ENCODE data around the gene POLR1G. TPM values are rescaled to one million over a fixed set of nuclear protein-coding genes. Genes with fewer than 3 reads are reported as not detected.
A peak's percentile ranks its signal among the peaks of the same experiment; 100 is the strongest.

POLR1G gene
- total and polyA plus RNA-seq, 9 of the 15 experiments (the other 6 are each of a cell fraction or from before 2014, with no cell fraction given): 3.0 to 50.1 (median 27.4) TPM

DNA sequence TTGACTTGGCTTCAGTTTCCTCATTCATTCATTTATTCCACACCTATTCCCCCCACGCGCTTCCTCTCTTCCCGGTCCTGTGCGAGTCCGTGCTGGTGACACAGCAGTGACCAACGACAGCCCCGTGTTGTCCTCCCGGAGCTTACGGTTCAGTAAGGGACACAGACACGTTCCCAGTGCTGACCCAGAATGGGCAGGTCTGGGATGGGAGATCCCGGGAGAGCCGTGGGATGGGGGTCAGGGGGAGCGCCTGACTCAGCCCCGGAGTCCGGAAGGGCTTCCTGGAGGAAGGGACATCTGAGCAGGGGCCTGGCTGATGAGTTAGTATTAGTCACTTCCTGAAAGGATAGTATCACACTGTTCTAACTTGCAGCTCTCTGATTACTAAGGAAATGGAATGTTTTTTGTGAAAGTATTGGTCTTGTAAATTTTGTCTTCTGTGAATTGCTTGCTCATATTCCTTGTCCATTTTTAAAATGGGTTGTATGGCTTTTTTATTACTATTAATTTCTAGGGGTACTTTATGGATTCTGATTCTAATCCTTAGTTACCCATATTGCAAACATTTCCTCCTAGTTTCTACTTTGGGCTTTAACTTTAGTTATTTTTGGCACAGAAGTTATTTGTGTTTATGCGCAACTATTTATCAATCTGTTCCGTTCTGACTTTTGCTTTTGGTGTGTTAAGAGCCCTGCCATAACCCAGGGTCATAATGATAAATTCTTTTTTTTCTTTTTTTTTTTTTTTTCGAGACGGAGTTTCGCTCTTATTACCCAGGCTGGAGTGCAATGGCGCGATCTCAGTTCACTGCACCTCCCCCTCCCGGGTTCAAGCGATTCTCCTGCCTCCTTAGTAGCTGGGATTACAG lies 18.0 kb downstream of the POLR1G start (continued):
- 0 out of 2 replicates have a peak, but pooled peaks have one; percentile 12 for TF ChIP-seq POLR2G (IDR thresholded peaks at IDR 0.05; ENCODE audit: low read depth, low read length)
- no peak for TF ChIP-seq IRF2 (CRISPR knock-in tag; IDR thresholded peaks at IDR 0.05)
- TF ChIP-seq SP2 (IDR thresholded peaks at IDR 0.05; ENCODE audit: extremely low read depth, low read depth, low read length, poor library complexity, severe bottlenecking): no peak
- peak; percentile 98 for TF ChIP-seq ZNF436 (CRISPR knock-in tag; IDR thresholded peaks at IDR 0.05)
- no peak for TF ChIP-seq ZNF197 (CRISPR knock-in tag; IDR thresholded peaks at IDR 0.05; ENCODE audit: low read depth)
- peak; percentile 1; the same call in 1 of the 2 replicates for TF ChIP-seq ESRRA (IDR thresholded peaks at IDR 0.05; ENCODE audit: borderline replicate concordance, low read depth)
- TF ChIP-seq YBX1 (IDR thresholded peaks at IDR 0.05): no peak
- peak in 1 of 2 experiments; percentile 88; a peak in 2 of 4 replicates for TF ChIP-seq RCOR1 (IDR thresholded peaks at IDR 0.05; ENCODE audit: borderline replicate concordance in 1 of 2, low read depth in 2 of 2, low read length in 2 of 2)
- peak; percentile 39 for TF ChIP-seq TAF9B (IDR thresholded peaks at IDR 0.05; ENCODE audit: partially characterized antibody)
- TF ChIP-seq ZNF586 (CRISPR knock-in tag; conservative IDR thresholded peaks at IDR 0.05): no peak
- peak; percentile 97 for TF ChIP-seq JUND (IDR thresholded peaks at IDR 0.05; ENCODE audit: borderline replicate concordance, low read depth, low read length)
- TF ChIP-seq JUND (tag; IDR thresholded peaks at IDR 0.05; ENCODE audit: borderline replicate concordance, low read depth, low read length): peak; percentile 96; the same call in 2 of the 3 replicates
- TF ChIP-seq BRD9 (IDR thresholded peaks at IDR 0.05; ENCODE audit: low read depth, partially characterized antibody): peak; percentile 81
- TF ChIP-seq, protein P1, sequence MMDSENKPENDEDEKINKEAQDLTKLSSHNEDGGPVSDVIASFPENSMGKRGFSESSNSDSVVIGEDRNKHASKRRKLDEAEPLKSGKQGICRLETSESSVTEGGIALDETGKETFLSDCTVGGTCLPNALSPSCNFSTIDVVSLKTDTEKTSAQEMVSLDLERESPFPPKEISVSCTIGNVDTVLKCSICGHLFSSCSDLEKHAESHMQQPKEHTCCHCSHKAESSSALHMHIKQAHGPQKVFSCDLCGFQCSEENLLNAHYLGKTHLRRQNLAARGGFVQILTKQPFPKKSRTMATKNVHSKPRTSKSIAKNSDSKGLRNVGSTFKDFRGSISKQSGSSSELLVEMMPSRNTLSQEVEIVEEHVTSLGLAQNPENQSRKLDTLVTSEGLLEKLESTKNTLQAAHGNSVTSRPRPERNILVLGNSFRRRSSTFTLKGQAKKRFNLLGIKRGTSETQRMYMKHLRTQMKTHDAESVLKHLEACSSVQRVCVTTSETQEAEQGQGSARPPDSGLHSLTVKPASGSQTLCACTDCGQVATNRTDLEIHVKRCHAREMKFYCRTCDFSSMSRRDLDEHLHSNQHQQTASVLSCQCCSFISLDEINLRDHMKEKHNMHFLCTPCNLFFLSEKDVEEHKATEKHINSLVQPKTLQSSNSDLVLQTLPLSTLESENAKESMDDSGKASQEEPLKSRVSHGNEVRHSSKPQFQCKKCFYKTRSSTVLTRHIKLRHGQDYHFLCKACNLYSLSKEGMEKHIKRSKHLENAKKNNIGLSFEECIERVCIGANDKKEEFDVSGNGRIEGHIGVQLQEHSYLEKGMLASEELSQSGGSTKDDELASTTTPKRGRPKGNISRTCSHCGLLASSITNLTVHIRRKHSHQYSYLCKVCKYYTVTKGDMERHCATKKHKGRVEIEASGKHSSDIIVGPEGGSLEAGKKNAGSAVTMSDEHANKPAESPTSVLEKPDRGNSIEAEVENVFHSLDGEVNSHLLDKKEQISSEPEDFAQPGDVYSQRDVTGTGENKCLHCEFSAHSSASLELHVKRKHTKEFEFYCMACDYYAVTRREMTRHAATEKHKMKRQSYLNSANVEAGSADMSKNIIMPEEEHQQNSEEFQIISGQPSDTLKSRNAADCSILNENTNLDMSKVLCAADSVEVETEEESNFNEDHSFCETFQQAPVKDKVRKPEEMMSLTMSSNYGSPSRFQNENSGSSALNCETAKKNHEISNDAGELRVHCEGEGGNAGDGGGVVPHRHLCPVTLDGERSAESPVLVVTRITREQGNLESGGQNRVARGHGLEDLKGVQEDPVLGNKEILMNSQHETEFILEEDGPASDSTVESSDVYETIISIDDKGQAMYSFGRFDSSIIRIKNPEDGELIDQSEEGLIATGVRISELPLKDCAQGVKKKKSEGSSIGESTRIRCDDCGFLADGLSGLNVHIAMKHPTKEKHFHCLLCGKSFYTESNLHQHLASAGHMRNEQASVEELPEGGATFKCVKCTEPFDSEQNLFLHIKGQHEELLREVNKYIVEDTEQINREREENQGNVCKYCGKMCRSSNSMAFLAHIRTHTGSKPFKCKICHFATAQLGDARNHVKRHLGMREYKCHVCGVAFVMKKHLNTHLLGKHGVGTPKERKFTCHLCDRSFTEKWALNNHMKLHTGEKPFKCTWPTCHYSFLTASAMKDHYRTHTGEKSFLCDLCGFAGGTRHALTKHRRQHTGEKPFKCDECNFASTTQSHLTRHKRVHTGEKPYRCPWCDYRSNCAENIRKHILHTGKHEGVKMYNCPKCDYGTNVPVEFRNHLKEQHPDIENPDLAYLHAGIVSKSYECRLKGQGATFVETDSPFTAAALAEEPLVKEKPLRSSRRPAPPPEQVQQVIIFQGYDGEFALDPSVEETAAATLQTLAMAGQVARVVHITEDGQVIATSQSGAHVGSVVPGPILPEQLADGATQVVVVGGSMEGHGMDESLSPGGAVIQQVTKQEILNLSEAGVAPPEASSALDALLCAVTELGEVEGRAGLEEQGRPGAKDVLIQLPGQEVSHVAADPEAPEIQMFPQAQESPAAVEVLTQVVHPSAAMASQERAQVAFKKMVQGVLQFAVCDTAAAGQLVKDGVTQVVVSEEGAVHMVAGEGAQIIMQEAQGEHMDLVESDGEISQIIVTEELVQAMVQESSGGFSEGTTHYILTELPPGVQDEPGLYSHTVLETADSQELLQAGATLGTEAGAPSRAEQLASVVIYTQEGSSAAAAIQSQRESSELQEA (IDR thresholded peaks at IDR 0.05; ENCODE audit: low read depth): no peak
- no peak for TF ChIP-seq XRCC3 (IDR thresholded peaks at IDR 0.05)
- no peak for TF ChIP-seq ZNF707 (CRISPR knock-in tag; conservative IDR thresholded peaks at IDR 0.05)
- no peak for TF ChIP-seq NCOA6 (IDR thresholded peaks at IDR 0.05)
- TF ChIP-seq CREM (IDR thresholded peaks at IDR 0.05; ENCODE audit: low read depth): peak; percentile 64

Data from K562 (cell line).